ENCODE measurements around the gene ASIC5. TPM values are rescaled to one million over a fixed set of nuclear protein-coding genes. Genes with fewer than 3 reads are reported as not detected.
A peak's percentile ranks its signal among the peaks of the same experiment; 100 is the strongest.
"Not testable (repeated sequence)": the region's sequence is repeated elsewhere in the genome, so short reads cannot be mapped to it uniquely, and the experiment has no call there.

Gene ASIC5
- total RNA-seq, 1 donor from 2014 or later: not detected

DNA sequence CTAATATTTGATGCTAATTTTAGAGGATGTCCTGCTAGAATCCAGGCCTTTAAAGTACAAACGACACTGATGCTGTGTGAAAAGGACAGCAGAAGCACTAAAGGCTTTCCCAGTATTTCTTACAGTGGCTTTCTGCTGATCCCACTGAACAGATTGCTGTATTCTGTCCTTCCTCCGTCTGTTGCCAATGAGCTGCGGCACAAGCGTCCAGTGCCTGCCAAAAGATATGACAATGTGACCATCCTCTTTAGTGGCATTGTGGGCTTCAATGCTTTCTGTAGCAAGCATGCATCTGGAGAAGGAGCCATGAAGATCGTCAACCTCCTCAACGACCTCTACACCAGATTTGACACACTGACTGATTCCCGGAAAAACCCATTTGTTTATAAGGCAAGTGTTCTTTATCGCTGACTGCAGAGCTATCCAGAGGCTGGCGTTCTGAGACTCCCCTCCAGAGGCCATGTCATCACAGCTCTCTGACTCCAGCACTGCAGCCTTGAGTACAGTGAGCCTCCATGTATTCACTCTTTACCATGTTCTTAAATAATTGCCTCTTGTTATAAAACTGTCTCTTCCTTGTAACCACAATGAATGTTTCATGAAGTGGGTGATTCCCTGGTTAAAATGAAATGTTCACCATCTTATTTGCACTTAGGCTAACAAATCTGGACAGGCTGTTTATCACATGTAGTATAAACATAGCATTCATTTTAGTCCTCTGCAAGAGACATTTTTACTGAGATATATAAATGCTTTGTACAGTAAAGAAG is 63.7 kb downstream of the ASIC5 start:
- no peak for DNase-seq (ENCODE audit: extremely low spot score, unreplicated experiment)
- H3K27ac Mint-ChIP-seq: no peak overlapping the region

DNA sequence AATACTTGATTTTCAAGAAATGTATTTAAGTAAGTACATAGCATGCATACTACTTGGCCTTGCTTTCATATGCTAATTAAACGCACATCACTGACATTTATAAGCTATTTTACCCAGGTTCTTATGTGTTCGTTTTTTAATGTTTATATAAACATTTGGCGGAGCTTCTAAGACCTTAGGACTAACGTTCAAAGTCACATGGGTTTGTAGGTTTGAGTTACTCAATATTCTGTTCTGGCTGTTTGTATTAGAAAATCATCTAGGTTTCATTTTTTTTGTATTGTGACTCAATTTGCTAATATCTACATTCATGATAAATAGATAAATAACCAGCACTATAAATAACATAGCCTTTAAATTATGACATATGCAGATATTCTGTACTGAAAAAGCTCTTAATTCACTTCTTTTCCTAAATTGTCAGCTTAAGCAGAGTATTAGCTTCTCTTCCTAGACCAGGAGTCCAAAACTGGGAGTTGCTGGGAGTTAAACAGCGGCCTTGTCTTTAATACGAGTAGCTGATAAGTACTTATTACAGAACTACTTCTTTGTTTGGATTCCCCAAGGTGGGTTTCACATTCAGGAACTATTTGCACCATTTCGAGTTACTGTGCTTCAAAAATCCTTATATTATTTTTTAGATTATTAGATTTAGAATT is 65.3 kb downstream of the ASIC5 start:
- no peak for DNase-seq (ENCODE audit: extremely low spot score, unreplicated experiment)
- Mint-ChIP-seq H3K27ac (no peak overlapping the region), H3K4me3 (no peak overlapping the region), H3K9me3 (no peaks in the 10 kb centered on the region), H3K27me3 (no peaks in the 10 kb centered on the region), H3K4me1 (ENCODE audit: unreplicated experiment) (no peaks in the 10 kb centered on the region), H3K36me3 (peaks cover 7% of the 10 kb centered on the region)
- TF ChIP-seq, protein P1, sequence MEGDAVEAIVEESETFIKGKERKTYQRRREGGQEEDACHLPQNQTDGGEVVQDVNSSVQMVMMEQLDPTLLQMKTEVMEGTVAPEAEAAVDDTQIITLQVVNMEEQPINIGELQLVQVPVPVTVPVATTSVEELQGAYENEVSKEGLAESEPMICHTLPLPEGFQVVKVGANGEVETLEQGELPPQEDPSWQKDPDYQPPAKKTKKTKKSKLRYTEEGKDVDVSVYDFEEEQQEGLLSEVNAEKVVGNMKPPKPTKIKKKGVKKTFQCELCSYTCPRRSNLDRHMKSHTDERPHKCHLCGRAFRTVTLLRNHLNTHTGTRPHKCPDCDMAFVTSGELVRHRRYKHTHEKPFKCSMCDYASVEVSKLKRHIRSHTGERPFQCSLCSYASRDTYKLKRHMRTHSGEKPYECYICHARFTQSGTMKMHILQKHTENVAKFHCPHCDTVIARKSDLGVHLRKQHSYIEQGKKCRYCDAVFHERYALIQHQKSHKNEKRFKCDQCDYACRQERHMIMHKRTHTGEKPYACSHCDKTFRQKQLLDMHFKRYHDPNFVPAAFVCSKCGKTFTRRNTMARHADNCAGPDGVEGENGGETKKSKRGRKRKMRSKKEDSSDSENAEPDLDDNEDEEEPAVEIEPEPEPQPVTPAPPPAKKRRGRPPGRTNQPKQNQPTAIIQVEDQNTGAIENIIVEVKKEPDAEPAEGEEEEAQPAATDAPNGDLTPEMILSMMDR (conservative IDR thresholded peaks at IDR 0.05): no peak

More for the DNA sequence above, 63.7 kb downstream of the ASIC5 start:
- Mint-ChIP-seq H3K36me3 (peaks cover 3% of the 10 kb centered on the region), H3K9me3 (no peaks in the 10 kb centered on the region), H3K4me1 (ENCODE audit: unreplicated experiment) (no peaks in the 10 kb centered on the region), H3K27me3 (no peaks in the 10 kb centered on the region), H3K4me3 (no peak overlapping the region)
- TF ChIP-seq, protein P1 (conservative IDR thresholded peaks at IDR 0.05): no peak

DNA sequence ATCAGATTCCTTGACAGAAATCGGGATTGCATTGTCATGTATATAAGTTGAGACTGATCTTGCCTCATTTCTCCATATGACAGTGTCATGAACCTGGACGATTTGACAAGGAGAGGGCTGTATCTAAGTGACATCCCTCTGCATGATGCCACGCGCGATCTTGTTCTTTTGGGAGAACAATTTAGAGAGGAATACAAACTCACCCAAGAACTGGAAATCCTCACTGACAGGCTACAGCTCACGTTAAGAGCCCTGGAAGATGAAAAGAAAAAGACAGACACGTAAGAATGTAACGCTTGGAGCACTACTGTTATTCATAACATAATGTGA is 66.3 kb downstream of the ASIC5 start:
- H3K36me3 Mint-ChIP-seq: peaks cover 8% of the 10 kb centered on the region
- TF ChIP-seq, protein P1 (conservative IDR thresholded peaks at IDR 0.05): no peak
- H3K4me1 Mint-ChIP-seq (ENCODE audit: unreplicated experiment): no peaks in the 10 kb centered on the region
- H3K4me3 Mint-ChIP-seq: no peak overlapping the region
- H3K27ac Mint-ChIP-seq: no peak overlapping the region
- no peaks in the 10 kb centered on the region for H3K27me3 Mint-ChIP-seq
- H3K9me3 Mint-ChIP-seq: no peaks in the 10 kb centered on the region
- no peak for DNase-seq (ENCODE audit: extremely low spot score, unreplicated experiment)

DNA sequence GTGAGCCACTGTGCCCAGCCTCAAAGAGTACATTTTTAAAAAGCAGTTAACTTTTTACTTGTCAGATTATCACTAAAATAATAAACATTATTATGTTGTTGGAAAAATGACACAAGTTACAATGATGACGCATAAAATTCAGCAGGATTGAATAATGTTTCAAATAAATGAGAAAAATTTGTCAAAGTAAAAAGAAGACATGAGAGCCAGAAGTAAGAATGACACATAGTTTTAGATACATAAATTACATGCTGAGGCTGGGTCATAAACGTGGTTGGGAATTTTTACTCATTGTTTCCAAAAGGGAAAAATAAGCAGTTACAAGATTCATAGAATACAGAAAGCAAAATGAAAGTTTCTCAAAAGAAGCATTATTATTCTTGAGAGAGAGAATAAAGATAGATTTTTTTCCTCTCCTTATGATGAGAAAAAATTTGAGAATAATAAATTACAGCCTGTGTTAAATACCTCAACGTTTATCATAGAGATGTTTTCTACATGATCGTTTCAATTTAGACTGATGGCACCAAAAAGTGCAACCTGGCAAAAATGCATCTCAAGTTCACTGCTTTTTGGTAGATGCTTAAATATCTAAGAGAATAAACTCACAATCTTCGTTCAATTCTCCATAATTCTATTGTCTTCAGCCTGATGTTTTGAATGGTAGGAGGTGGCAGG is 66.8 kb downstream of the ASIC5 start:
- TF ChIP-seq, protein P1 (conservative IDR thresholded peaks at IDR 0.05): no peak
- DNase-seq (ENCODE audit: extremely low spot score, unreplicated experiment): no peak
- H3K36me3 Mint-ChIP-seq: peaks cover 8% of the 10 kb centered on the region

DNA sequence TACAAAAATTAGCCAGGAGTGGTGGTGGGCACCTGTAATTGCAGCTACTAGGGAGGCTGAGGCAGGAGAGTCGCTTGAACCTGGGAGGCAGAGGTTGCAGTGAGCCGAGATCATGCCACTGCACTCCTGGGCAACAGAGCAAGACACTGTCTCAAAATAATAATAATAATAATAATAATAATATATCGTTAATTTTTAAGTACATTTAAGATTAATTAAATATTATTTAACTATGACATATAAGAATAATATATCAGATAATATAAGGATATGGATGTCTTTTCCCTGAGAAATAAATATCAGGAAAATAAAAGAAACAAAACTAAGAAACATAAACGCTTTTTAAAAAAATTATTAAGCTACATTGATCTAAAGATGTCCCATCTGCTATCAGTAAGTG is 68.5 kb downstream of the ASIC5 start:
- not testable (repeated sequence) for H3K9me3 Mint-ChIP-seq; H3K27me3 Mint-ChIP-seq; DNase-seq (ENCODE audit: extremely low spot score, unreplicated experiment); H3K4me1 Mint-ChIP-seq (ENCODE audit: unreplicated experiment); H3K36me3 Mint-ChIP-seq; H3K4me3 Mint-ChIP-seq; H3K27ac Mint-ChIP-seq

More for the DNA sequence above, 66.8 kb downstream of the ASIC5 start:
- Mint-ChIP-seq H3K4me3 (no peak overlapping the region), H3K4me1 (ENCODE audit: unreplicated experiment) (no peaks in the 10 kb centered on the region), H3K27me3 (no peaks in the 10 kb centered on the region), H3K27ac (no peak overlapping the region), H3K9me3 (no peaks in the 10 kb centered on the region)

DNA sequence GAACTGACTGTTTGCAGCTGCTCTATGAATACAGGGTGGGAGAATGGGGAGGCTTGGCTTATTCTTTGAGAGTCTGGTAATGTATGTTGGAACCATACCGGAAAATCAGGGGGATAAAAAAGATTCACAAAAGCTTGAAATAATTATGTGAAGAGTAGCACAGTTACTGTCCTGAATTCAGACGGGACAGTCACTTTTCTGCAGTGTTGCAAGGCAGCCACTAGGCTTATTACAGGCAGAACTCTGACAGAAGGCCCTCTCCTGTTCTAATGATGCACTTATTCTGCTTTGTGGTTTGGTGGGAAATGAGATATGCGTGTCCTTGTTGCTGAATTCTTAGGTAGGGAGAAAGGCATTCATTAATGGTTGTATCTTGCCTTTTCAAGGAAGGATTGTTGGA is 70.1 kb downstream of the ASIC5 start:
- Mint-ChIP-seq H3K4me3 (no peak overlapping the region), H3K36me3 (peaks cover 5% of the 10 kb centered on the region), H3K4me1 (ENCODE audit: unreplicated experiment) (no peaks in the 10 kb centered on the region), H3K27ac (no peak overlapping the region), H3K9me3 (no peaks in the 10 kb centered on the region), H3K27me3 (no peaks in the 10 kb centered on the region)
- TF ChIP-seq, protein P1 (conservative IDR thresholded peaks at IDR 0.05): peak; percentile 67
- DNase-seq (ENCODE audit: extremely low spot score, unreplicated experiment): no peak

Data from type B pancreatic cell (in vitro differentiated cells).